GM19372 (cell line): ENCODE measurements around the gene HPDL.
A peak's percentile ranks its signal among the peaks of the same experiment; 100 is the strongest.

Experiments
- ATAC-seq: cut with Tn5 transposase; IDR thresholded peaks from one replicate; pipeline ENCODE4 v1.9.1; 2021; ENCODE audit warnings: mild to moderate bottlenecking, low read depth, moderate library complexity; ENCODE audit not compliant: unreplicated experiment

HPDL gene

GRCh38 chr1:45321444-45321843, 5.3 kb upstream of the HPDL start:
- no peak for ATAC-seq

GRCh38 chr1:45322486-45323040, 4.1 kb upstream of the HPDL start:
- ATAC-seq = no peak

GRCh38 chr1:45325851-45326506, 716 bp upstream of the HPDL start:
- ATAC-seq = no peak

- ATAC-seq = no peak
Measured at GRCh38 chr1:45327644-45328515, 1.2 kb downstream of the HPDL start.

- no peak for ATAC-seq
Measured at GRCh38 chr1:45328680-45329079, 2.0 kb downstream of the HPDL start.

- ATAC-seq = no peak
Measured at GRCh38 chr1:45329445-45329844, 2.8 kb downstream of the HPDL start.

- ATAC-seq = no peak
Measured at GRCh38 chr1:45331436-45332345, 5.0 kb downstream of the HPDL start.

- no peak for ATAC-seq
Measured at GRCh38 chr1:45332346-45332720, 5.6 kb downstream of the HPDL start.

- ATAC-seq = no peak
Measured at GRCh38 chr1:45334308-45335245, 7.9 kb downstream of the HPDL start.

GRCh38 chr1:45335855-45336324, 9.2 kb downstream of the HPDL start:
- no peak for ATAC-seq

- no peak for ATAC-seq
Measured at GRCh38 chr1:45337630-45338325, 11.1 kb downstream of the HPDL start.

- ATAC-seq = peak; percentile 77
Measured at GRCh38 chr1:45339789-45340558, 13.3 kb downstream of the HPDL start, which contains the start of the genes MUTYH and TOE1. MUTYH (minus strand) TSS chr1:45340440; CDS start chr1:45334505, 5,935 bp downstream. TOE1 (plus strand) TSS chr1:45340170; CDS start chr1:45340253, 83 bp downstream.

- ATAC-seq = no peak
Measured at GRCh38 chr1:45340816-45341466, 14.2 kb downstream of the HPDL start.

GRCh38 chr1:45344499-45344898, 17.8 kb downstream of the HPDL start:
- no peak for ATAC-seq

GRCh38 chr1:45345014-45345413, 18.3 kb downstream of the HPDL start:
- ATAC-seq = no peak

GRCh38 chr1:45346473-45346872, 19.8 kb downstream of the HPDL start:
- no peak for ATAC-seq

- no peak for ATAC-seq
Measured at GRCh38 chr1:45348020-45348419, 21.3 kb downstream of the HPDL start.
